Measurements from ENCODE around the gene MKNK2.

DNA sequence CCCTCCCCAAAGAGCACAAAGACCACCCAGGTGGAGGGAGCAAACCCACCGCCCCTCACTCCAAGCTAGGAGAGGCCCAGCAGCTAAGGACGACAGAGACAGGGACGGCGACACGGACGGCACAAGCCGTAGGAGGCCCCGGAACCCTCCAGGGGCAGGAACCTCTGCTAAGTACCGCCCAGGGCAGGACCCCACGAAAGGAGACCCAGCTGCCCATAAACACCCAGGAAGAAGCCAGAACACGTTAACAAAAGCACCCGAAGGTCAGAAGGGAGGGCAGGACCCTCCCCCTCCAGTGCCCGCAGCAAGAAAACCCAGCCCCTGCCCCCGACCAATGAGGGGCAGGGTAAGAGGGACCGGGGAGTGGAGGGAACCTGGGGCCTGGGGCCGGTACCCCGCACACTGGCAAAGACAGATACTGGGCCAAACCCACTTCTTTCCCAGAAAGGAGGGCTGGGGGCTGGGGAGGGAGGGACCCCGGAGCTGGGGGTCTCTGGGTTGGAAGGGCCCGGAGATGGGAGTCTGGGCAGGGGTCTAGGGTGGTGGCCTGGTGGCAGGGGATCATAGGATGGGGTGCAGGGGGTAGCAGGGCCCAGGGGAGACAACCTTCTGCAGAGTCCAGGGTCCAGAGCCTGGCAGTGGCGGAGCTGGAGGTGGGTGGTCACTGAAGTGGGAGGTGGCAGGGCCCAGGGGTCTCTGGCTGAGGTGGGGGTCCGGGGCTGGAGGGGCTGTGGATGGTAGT lies 37.9 kb downstream of the MKNK2 start:
- TF ChIP-seq, protein P1, sequence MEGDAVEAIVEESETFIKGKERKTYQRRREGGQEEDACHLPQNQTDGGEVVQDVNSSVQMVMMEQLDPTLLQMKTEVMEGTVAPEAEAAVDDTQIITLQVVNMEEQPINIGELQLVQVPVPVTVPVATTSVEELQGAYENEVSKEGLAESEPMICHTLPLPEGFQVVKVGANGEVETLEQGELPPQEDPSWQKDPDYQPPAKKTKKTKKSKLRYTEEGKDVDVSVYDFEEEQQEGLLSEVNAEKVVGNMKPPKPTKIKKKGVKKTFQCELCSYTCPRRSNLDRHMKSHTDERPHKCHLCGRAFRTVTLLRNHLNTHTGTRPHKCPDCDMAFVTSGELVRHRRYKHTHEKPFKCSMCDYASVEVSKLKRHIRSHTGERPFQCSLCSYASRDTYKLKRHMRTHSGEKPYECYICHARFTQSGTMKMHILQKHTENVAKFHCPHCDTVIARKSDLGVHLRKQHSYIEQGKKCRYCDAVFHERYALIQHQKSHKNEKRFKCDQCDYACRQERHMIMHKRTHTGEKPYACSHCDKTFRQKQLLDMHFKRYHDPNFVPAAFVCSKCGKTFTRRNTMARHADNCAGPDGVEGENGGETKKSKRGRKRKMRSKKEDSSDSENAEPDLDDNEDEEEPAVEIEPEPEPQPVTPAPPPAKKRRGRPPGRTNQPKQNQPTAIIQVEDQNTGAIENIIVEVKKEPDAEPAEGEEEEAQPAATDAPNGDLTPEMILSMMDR (IDR thresholded peaks at IDR 0.05): no peak
- TF ChIP-seq POLR2A (IDR thresholded peaks at IDR 0.05): no peak

Measured in right lobe of liver (tissue), 4 donors.